HG02973 (cell line): ENCODE data around the gene KATNB1.
"Not testable (repeated sequence)": the region's sequence is repeated elsewhere in the genome, so short reads cannot be mapped to it uniquely, and the experiment has no call there.

Experiments
- ATAC-seq: cut with Tn5 transposase; IDR thresholded peaks from one replicate; pipeline ENCODE4 v1.9.1; 2021; ENCODE audit warnings: moderate library complexity; ENCODE audit not compliant: unreplicated experiment

The KATNB1 gene

DNA sequence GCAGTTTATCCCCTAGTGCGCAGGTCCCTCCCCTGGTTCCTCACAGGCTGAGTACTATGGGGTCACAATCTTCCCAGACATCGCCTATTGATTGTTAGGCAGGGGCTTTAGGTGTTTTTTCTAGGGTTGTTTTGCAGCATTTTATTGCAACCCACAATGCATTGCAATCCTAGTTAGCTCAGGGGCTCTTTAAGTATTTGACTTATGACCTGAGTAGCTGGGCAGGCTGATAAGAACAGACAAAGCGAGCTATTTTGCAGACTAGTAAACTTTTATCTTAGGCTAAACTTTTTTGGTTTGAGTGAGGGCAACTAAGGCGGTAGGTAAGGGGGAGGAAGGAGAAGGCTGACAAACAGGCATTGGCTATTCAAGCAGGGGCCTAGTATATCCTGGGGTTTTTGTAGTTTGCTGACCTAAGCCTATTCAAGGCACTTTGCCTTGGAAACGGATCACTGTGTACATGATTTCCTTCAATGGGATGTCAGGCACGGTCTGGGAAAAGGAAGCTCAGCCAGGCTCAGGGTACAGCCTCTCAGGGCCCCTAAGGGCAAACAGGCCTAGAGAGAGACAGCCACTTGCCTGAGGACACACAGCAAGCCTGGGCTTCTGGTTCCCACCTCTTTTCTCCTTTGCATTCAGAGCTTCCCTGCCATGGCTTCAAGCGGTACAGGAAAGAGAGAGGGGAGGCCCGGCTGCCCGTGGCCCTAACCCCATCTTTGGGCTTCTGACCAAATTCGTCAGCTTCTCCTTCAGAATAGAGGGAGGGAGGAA is 34.6 kb upstream of the KATNB1 start:
- no peak for ATAC-seq

DNA sequence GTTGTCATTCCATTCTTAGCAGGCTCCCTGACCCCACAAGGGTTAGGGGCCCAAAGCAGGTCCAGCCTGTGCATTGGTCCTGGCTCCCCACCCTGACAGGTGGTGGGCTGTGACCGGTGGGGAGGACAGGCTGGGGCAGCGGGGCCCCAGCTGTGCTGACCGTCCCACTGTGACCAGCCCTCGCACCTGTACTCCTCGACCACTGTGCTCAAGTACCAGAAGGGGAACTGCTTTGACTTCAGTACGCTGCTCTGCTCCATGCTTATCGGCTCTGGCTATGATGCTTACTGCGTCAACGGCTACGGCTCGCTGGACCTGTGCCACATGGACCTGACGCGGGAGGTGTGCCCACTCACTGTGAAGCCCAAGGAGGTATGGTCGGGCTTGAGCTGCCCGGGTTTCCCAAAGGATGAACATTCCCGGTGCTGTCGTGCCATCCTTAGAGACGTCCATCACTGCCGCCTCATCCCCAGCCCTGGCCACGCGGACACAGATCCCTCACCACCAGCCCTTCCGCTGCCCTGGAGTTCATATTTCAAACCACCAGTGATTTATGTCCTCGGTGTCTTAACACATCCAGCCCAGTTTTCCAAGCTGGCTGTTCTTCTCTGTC is 33.7 kb upstream of the KATNB1 start:
- no peak for ATAC-seq

DNA sequence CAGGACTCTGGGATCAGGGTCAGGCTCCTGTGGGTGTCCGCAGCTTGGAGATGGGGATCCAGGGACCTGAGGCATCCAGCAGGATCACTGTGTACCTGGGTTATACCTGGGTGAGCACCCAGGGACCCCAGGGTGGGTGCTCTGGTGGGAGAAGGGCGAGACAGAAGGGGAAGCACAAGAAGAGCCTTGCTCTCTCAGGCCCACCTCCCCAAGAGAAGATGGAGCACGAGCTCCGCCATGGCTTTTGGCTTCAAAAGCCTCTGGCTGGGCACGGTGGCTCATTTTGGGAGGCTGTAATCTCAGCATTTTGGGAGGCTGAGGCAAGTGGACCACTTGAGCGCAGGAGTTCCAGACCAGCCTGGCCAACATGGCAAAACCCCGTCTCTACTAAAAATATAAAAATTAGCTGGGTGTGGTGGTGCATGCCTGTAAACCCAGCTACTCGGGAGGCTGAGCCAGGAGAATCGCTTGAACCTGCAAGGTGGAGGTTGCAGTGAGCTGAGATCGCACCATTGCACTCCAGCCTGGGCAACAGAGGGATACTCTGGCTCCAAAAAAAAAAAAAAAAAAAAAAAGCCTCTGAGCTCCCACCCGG is 32.1 kb upstream of the KATNB1 start:
- ATAC-seq: no peak

DNA sequence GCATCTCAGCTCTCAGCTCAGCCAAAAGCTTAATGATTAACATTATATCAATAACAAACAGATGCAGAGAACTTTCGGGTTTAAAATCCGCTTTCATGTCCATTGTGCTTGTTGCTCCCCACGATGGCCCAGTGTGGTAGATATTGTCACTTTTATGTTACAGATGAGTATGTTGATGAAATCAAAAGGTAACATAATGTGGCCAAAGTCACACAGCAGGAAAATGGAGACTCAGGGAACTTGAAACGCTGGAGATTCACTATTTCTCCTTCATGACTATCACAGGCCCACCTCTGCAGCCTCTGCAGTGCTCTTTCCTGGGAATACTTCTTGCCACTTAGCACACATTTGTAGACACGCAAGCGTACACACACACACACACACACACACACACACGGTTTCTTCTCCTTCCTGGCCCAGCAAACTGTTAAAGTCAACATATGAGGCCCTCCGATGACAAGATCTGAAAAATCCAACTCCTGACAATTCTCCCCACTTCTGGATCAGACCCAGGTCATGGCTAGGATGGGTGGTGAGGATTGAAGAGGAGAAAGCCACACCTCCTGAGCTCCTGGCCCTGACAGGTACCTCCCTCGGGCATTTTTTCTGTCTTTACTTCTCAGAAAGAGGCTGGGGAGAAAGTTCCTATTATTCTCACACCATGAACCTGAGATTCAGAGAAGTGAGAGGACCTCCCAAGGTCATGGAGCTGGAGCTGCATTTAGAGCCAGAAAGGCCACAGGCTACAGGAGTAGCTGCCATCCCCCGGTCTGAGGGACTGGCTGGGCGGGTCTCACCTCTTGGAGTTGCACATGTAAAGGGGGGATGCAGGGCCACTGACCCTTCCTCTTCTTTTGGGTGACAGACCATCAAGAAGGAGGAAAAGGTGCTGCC is 31.3 kb upstream of the KATNB1 start:
- ATAC-seq: no peak

DNA sequence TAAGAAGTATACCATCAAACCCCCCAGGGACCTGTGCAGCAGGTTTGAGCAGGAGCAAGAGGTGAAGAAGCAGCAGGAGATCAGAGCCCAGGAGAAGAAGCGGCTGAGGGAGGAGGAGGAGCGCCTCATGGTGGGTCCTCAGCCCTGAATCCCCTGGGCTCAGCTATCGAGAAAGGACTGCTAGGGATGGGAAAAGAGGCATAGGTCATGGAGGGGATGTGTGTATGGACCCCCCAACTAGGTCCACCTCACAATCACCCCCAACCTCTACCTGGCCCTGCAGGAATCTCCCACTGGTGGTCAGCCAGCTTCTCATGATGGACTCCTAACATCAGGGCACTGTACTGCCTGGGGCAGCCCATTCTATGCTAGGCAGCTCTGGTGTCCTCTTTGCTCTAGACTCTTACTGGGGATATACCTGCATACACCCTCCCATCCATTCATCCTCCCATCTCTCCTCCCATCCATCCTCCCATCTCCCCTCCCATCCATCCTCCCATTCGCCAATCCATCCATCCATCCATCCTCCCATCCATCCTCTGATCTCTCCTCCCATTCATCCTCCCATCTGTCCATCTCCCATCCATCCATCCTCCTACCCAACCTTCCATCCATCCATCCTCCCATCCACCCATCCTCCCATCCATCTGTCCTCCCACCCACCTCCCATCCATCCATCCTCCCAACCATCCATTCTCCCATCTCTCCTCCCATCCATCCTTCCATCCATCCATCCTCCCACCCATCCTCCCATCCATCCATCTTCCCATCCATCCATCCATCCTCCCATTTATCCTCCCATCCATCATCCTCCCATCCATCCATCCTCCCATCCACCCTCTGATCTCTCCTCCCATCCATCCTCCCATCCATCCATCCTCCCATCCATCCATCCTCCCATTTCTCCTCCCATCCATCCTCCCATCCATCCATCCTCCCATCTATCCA is 30.4 kb upstream of the KATNB1 start:
- no peak for ATAC-seq

DNA sequence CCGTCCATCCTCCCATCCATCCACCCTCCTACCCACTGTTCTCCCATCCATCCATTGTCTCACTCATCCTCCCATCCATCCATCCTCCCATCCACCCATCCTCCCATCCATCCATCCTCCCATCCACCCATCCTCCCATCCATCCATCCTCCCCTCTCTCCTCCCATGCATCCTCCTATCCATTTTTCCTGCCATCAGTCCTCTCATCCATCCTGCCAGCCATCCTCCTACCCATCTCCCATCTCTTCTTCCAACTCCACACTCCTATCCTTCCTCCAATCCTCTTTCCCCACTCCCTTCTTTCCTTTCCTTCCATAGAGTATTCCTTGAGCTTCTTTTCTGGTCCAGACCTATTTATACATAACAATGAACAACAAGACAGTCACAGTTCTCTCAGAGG is 28.9 kb upstream of the KATNB1 start:
- no peak for ATAC-seq

DNA sequence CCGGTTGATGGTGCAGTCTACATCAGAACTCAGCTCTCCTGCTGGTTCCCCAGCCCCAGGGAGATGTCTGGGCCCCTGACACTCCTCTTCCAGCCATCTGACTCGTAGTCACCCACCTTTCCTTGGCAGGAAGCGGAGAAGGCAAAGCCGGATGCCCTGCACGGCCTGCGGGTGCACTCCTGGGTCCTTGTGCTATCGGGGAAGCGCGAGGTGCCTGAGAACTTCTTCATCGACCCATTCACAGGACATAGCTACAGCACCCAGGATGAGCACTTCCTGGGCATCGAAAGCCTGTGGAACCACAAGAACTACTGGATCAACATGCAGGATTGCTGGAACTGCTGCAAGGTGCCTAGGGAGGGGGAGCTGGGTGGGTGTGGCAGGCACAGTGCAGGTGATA is 28.2 kb upstream of the KATNB1 start:
- no peak for ATAC-seq

DNA sequence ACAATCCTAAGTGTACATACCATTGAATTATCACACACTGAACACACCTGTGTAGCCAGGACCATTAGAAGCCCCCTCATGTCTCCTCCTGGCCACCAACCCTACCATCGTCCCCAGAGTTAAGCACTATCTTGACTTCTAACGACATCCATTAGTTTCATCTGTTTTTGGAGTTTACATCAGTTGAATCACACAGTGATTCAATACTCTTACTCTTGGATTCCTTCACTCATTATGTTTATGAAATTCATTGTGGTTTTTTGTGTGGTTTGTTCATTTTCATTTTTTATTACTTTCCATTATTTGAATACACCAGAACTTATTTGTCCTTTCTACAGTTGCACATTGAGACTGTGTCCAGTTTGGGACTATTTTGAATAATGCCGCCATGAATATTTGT is 27.4 kb upstream of the KATNB1 start:
- no peak for ATAC-seq

DNA sequence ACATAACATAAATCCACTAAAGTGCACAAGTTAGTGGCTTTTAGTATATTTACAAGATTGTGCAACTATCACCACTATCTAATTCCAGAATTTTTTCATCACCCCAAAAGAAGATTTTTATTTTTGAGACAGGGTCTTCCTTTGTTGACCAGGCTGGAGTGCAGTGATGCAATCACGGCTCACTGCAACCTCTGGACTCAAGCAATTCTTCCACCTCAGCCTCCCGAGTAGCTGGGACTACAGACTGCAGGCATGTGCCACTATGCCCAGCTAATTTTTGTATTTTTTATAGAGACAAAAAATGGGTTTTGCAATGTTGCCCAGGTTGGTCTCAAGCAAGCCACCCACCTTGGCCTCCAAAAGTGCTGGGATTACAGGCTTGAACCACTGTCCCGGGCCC is 25.9 kb upstream of the KATNB1 start:
- no peak for ATAC-seq

DNA sequence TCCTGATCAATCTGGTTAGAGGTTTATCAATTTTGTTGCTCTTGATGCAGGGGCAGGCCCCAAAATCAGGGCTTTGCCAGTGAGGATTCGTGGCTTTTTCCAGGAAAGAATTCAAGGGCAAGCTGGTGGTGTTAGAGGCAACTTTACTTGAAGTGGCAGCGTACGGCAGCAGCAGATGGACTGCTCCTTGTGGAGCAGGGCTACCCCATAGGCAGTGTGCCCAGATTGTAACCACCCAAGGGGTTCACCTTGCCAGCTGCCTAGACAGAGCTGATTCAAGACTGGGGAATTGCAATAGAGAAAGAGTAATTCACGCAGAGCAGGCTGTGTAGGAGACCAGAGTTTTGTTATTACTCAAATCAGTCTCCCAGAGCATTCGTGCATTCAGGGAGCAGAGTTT is 24.2 kb upstream of the KATNB1 start:
- no peak for ATAC-seq

DNA sequence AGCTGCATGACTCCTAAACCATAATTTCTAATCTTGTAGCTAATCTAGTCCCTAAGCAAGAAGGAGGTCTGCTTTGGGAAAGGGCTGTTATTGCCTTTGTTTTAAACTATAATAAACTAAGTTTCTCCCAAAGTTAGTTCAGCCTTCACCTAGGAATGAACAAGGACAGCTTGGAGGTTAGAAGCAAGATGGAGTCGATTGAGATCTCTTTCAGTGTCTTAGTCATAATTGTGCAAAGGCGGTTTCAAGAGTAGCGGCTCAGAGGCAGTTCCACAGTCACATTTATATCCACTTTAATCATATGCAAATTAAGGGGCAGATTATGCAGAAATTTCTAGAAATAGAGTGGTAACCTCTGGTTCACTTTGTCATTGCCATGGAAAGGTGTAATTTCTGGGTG is 23.6 kb upstream of the KATNB1 start:
- ATAC-seq: no peak

DNA sequence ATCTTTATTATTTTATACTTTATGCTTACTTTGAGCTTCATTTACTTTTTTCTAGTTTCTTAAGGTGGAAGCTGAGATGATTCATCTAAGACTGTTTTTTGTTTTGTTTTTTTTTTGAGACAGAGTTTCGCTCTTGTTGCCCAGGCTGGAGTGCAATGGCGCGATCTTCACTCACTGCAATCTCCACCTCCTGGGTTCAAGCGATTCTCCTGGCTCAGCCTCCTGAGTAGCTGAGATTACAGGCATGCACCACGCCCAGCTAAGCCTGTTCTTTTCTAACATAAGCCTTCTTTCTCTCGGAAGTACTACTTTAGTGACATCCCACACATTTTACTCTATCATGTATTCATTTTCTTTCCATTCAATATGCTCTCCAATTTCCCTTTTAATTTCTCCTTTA is 23.0 kb upstream of the KATNB1 start:
- not testable (repeated sequence) for ATAC-seq

DNA sequence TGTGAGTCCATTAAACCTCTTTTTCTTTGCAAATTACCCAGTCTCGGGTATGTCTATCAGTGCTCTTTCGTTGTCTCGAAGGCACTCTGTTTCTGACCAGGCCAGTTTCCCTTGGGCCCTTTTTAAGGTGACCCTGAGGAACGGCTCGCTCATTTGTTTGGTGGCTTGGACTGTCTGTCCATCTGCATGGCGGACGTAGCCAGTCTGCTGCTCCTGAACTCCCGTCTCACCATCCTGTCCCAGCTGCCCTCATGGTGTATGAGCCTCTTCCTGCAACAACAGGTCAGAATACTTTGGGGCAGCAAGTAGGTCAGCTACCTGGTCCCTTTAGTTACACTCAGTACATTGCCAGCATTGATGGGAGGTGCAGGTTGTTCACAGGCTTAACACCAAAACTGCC is 22.0 kb upstream of the KATNB1 start:
- no peak for ATAC-seq

DNA sequence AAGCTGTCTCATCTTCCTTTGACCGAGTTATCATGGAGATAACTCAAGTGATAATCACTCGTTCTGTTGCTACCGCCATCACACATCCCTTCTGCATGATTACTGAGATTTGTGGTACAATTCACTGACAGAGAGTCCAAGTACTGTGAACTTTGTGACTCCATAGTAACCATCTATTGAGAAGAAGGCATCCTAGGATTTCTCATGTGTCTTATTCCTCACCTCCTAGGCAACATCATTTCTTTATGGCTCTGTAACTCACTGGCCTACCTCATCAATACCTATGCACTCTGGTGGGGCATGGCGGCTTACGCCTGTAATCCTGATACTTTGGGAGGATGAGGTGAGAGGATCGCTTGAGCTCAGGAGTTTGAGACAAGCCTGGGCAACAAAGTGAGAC is 21.5 kb upstream of the KATNB1 start:
- no peak for ATAC-seq

DNA sequence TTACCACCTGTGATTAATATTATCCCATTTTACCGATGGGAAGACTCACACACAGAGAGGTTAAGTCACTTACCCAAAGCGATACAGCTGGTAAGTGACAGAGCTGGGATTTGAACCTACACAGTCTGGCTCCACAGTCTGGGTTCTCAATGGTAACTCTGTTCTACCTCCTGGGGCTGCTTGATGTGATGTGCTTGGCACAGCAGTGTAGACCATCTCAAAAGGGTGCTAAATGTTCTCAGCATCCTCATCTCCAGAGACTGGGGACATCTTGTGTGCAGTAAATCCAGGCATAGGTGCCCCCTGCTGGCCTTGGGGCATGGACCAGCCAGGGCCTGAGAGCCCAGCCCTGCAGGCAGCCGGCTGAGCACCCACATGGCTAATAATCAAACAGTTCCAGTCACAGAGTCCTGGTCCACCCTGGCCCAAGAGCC is 15.4 kb upstream of the KATNB1 start:
- no peak for ATAC-seq

DNA sequence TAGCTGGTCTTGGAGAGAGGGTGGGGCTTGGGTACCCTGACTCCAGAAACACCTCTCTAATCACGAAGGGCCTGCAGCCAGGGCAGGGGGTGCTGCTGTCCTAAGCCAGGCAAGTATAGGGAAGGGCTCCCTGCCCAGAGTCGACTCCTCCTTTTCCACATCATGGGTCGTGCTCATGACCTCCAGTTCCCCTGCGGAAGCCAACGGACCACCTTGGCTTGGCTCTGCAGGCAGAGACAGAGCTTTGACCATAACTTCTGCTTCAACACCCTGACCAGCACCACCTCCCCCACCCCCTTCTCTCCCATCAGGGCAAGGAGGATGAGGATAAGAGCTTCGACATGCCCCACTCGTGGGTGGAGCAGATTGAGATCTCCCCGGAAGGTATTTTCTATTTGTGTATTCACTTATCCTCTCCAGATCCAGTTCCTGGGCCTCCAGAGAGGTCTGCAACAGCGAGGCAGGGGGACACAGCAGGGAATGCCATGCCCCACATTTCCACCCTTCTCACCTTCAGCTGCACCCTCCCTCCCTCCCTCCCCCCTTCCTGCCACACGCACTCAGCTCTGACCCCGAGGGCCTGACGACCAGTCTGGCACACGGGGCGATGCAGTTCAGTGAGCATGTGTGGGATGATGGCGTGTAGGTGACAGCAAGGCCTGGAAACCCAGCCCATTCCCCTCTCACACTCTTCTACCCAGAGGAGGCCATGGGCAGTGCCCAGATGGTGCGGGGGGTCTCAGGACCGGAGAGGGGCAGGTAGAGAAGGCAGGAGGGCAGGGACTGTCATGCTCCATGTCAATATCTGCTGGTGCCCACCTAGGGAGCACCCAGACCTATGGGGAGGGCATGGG is 14.0 kb upstream of the KATNB1 start:
- ATAC-seq: no peak

DNA sequence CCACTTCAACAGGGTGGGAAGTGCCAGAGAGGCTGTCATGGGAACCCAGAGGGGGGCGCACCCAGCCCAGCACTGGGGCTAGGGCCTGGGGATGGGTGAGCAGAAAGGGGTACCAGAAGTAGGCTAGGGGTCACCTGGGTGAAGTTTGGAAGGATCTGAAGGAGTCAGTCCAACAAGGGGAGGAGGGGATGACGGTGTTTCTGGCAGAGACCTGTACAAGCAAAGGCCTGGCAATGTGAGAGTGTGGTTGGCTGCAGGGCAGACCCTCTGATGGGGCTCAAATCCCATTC is 13.4 kb upstream of the KATNB1 start:
- ATAC-seq: no peak

DNA sequence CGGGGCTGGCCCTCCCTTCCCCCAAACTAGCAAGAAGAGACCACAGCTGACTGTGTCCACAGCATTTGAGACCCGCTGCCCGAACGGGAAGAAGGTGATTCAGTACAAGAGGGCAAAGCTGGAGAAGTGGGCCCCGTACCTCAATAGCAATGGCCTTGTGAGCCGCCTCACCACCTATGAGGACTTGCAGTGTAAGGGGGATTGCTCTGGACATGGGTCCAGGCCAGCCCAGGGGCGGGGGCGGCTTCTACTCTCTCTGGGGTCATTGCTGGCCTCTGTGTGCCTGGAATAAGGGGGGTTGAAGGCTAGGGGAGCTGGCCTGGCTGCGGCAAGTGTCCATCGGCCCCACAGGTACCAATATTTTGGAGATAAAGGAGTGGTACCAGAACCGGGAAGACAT is 12.9 kb upstream of the KATNB1 start:
- ATAC-seq: no peak

DNA sequence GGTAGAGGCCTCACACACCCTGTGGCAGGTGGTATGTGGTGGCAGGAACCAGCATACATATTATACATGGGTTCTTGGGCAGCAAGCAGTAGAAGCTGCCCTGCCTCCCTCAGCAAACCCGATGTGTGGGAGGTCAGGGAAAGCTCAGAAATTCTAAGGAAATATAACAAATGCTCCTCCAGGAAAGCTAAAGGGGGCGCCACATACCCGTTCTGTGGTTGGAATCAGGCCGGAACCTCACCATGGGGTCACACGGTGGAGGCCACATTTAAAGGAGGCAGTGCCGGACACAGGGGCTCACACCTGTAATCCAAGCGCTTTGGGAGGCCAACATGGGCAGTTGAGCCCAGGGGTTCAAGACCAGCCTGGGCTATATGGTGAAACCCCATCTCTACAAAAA is 12.4 kb upstream of the KATNB1 start:
- ATAC-seq: no peak

DNA sequence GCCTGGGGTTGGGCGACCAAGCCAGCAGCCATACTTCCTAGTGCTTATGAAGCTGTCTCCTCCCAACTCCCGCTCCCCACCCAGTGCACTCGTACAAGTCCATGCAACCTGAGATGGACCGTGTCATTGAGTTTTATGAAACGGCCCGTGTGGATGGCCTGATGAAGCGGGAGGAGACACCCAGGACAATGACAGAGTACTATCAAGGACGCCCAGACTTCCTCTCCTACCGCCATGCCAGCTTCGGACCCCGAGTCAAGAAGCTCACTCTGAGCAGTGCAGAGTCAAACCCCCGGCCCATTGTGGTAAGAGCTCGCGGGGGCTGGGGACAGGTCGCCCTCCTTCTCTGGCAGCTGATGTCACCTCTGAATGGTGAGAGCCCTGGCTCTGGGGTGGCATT is 11.0 kb upstream of the KATNB1 start:
- ATAC-seq: no peak
